ENCODE measurements around the gene LAMA3.

LAMA3 gene

GRCh38 chr18:23861326-23861725, 172.1 kb downstream of the LAMA3 start:
- H3K4me3 ChIP-seq (ENCODE audit: control insufficient read depth, low read depth, low read length): no peak overlapping the region
- no peak for DNase-seq (ENCODE audit: low read depth)
- TF ChIP-seq, protein P1, sequence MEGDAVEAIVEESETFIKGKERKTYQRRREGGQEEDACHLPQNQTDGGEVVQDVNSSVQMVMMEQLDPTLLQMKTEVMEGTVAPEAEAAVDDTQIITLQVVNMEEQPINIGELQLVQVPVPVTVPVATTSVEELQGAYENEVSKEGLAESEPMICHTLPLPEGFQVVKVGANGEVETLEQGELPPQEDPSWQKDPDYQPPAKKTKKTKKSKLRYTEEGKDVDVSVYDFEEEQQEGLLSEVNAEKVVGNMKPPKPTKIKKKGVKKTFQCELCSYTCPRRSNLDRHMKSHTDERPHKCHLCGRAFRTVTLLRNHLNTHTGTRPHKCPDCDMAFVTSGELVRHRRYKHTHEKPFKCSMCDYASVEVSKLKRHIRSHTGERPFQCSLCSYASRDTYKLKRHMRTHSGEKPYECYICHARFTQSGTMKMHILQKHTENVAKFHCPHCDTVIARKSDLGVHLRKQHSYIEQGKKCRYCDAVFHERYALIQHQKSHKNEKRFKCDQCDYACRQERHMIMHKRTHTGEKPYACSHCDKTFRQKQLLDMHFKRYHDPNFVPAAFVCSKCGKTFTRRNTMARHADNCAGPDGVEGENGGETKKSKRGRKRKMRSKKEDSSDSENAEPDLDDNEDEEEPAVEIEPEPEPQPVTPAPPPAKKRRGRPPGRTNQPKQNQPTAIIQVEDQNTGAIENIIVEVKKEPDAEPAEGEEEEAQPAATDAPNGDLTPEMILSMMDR (IDR thresholded peaks at IDR 0.05; ENCODE audit: control insufficient read depth, insufficient read depth, low read depth, low read length, missing control alignments): no peak

DNA sequence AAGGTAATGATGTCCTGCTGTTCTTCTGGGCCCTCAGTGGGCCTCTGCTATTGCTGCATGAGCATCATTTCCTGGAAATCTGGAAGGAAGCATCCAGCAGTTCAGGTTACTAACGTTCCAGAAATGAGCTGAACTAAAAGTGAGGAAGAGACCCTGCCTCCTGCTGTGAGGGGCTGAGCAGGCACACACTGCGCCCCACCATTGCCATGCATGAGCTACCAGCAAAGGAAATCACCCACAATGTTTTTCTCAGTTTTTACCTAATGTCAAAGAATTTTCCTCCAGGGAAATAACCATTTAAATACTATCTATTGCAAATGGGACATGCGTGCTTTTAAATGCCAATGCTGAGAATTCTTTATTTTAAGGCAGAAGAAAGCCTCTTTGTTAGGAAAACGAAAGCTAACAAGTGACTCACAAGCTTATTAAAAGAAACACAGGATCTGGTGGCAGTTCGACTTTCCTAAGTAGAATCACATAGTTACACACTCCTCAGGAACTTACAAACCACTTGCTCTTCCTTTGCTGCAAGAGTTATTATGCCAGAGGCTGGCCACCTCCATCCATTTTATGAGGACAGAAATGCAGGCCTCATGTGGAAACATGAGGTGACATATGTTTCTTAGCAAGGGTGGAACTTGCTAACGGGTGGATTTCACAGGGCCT, 172.7 kb downstream of the LAMA3 start:
- DNase-seq (ENCODE audit: low read depth): peak; percentile 94
- TF ChIP-seq, protein P1 (IDR thresholded peaks at IDR 0.05; ENCODE audit: control insufficient read depth, insufficient read depth, low read depth, low read length, missing control alignments): no peak
- no peak overlapping the region for H3K4me3 ChIP-seq (ENCODE audit: control insufficient read depth, low read depth, low read length)

DNA sequence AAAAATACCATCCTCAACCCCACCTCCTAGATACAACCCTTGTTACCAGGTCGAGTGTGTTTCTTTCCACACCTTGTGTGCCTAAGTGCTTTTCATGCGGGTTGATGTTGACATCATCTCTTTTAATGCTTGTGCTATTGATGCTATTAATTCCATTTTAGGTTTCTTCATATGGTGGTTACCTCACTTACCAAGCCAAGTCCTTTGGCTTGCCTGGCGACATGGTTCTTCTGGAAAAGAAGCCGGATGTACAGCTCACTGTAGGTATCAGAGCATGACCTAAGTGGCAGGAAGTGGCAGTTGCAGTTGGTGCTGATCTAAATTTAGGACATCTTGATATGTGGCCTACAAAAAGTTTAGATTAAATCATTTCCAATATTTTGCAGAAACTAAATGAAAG, 175.4 kb downstream of the LAMA3 start:
- H3K4me3 ChIP-seq (ENCODE audit: control insufficient read depth, low read depth, low read length): no peak overlapping the region
- TF ChIP-seq, protein P1 (IDR thresholded peaks at IDR 0.05; ENCODE audit: control insufficient read depth, insufficient read depth, low read depth, low read length, missing control alignments): no peak
- no peak for DNase-seq (ENCODE audit: low read depth)

- no peak for DNase-seq (ENCODE audit: low read depth)
- TF ChIP-seq, protein P1 (IDR thresholded peaks at IDR 0.05; ENCODE audit: control insufficient read depth, insufficient read depth, low read depth, low read length, missing control alignments): no peak
- H3K4me3 ChIP-seq (ENCODE audit: control insufficient read depth, low read depth, low read length): no peak overlapping the region
Observed at GRCh38 chr18:23867006-23867405, 177.8 kb downstream of the LAMA3 start.

GRCh38 chr18:23868136-23868785, 179.0 kb downstream of the LAMA3 start:
- TF ChIP-seq, protein P1 (IDR thresholded peaks at IDR 0.05; ENCODE audit: control insufficient read depth, insufficient read depth, low read depth, low read length, missing control alignments): no peak
- no peak for DNase-seq (ENCODE audit: low read depth)
- no peak overlapping the region for H3K4me3 ChIP-seq (ENCODE audit: control insufficient read depth, low read depth, low read length)

DNA sequence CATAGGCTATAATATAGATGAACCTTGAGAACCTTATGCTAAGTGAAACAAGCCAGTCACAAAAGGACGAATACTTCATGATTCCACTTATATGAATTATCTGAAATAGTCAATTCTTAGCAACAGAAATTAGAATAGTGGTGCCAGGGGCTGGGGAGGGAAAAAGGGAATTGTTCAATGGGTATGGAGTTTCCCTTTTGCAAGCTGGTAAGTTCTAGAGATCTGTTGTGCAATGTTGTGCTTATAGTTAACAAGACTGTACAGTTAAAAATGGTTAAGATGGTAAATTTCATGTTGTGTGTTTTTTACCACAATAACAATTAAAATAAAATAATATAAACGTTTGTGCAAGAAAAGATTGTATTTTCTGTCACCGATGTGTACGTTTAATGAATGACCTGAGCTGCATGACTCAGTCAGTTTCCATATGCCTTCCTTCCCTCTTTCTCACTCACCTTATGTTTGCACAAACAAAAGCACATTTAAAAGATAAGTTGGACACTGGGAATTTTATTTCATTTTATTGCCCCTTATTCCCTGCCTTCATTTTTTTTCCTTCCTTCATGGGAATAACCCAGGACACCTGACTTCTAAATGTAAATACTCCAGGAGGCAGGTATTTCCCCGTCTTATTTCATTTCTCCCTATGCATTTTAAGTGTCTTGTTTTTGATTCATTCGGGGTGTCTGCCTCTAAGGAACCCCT, 181.6 kb downstream of the LAMA3 start:
- TF ChIP-seq, protein P1 (IDR thresholded peaks at IDR 0.05; ENCODE audit: control insufficient read depth, insufficient read depth, low read depth, low read length, missing control alignments): no peak
- DNase-seq (ENCODE audit: low read depth): no peak
- H3K4me3 ChIP-seq (ENCODE audit: control insufficient read depth, low read depth, low read length): no peak overlapping the region

Measured in AG09309 (cell line).